ENCODE measurements around the gene MCM9. TPM values are rescaled to one million over a fixed set of nuclear protein-coding genes. Genes with fewer than 3 reads are reported as not detected.

The MCM9 gene
- total and polyA plus RNA-seq, 8 donors: 0.29 to 85.7 (median 8.2) TPM

DNA sequence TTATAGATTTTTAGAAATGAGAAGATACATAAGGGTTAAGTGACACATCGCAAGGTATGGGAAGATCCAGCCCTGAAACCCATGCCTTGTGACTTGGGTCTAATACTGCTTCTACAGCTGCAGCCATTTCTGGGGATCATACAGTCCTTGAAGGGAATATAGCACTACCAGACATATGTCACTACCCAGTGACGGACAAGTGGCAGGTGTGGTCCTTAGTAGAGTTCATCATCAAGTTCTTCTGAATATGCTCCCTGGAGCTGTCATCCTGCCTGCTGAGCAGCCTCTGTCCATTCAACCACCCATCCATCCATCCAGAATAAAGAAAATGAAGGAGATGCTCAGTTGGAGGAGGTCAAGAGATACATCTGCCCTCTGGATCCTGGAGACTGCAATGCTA, 159.6 kb downstream of the MCM9 start:
- DNase-seq: no peak
- H3K36me3 ChIP-seq: no peaks in the 10 kb centered on the region
- no peaks in the 10 kb centered on the region for H3K27me3 ChIP-seq
- WGBS, 5 donors: 92 to 100% (median 96%) methylated on average over 2 of the region's 2 CpGs
- TF ChIP-seq POLR2A (IDR thresholded peaks at IDR 0.05): no peak
- no peak for TF ChIP-seq POLR2AphosphoS5 (IDR thresholded peaks at IDR 0.05)
- TF ChIP-seq EP300 (IDR thresholded peaks at IDR 0.05): no peak
- TF ChIP-seq, protein P1, sequence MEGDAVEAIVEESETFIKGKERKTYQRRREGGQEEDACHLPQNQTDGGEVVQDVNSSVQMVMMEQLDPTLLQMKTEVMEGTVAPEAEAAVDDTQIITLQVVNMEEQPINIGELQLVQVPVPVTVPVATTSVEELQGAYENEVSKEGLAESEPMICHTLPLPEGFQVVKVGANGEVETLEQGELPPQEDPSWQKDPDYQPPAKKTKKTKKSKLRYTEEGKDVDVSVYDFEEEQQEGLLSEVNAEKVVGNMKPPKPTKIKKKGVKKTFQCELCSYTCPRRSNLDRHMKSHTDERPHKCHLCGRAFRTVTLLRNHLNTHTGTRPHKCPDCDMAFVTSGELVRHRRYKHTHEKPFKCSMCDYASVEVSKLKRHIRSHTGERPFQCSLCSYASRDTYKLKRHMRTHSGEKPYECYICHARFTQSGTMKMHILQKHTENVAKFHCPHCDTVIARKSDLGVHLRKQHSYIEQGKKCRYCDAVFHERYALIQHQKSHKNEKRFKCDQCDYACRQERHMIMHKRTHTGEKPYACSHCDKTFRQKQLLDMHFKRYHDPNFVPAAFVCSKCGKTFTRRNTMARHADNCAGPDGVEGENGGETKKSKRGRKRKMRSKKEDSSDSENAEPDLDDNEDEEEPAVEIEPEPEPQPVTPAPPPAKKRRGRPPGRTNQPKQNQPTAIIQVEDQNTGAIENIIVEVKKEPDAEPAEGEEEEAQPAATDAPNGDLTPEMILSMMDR (IDR thresholded peaks at IDR 0.05): no peak
- no peak overlapping the region for H3K27ac ChIP-seq
- intact Hi-C loops (cut with DNase I; ENCODE audit: low total_unique reads): loop anchor here (10.0 kb wide), 1 partner anchor 131 kb away; no protein-coding TSS in a partner anchor
- H3K9me3 ChIP-seq: no peaks in the 10 kb centered on the region
- H3K4me1 ChIP-seq: peaks cover 0 to 21% (median 8%) of the 10 kb centered on the region in 4 donors
- H3K4me3 ChIP-seq: no peak overlapping the region

DNA sequence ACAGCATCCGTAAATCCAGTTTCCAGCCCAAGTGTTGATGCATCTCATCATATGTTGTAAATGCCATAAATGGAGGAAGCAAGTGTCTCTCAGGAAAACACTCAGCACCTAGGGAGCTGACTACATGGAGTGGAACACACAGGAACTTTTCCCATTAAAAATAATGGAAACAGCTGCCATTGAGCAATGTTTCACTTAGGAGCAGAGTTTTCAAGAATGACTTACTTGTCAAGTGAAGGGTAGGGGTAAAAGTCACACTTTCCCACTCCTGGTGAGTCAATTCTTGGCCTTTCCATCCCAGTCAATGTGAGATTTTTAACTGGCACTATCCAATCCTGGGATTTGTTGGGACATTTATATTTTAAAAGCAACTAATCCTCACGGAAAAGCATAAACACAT, 160.4 kb downstream of the MCM9 start:
- no peaks in the 10 kb centered on the region for H3K36me3 ChIP-seq
- WGBS, 5 donors: 84 to 95% (median 91%) methylated on average over 2 of the region's 2 CpGs
- H3K27ac ChIP-seq: no peak overlapping the region
- peaks cover 0 to 24% (median 8%) of the 10 kb centered on the region in 4 donors for H3K4me1 ChIP-seq
- no peaks in the 10 kb centered on the region for H3K27me3 ChIP-seq
- H3K4me3 ChIP-seq: no peak overlapping the region
- DNase-seq: no peak
- H3K9me3 ChIP-seq: no peaks in the 10 kb centered on the region
- TF ChIP-seq POLR2A (IDR thresholded peaks at IDR 0.05) (no peak), POLR2AphosphoS5 (IDR thresholded peaks at IDR 0.05) (no peak), EP300 (IDR thresholded peaks at IDR 0.05) (no peak)
- TF ChIP-seq, protein P1 (IDR thresholded peaks at IDR 0.05): no peak
- intact Hi-C loops (cut with DNase I; ENCODE audit: low total_unique reads): loop anchor here (10.0 kb wide), 1 partner anchor 130 kb away; no protein-coding TSS in a partner anchor

DNA sequence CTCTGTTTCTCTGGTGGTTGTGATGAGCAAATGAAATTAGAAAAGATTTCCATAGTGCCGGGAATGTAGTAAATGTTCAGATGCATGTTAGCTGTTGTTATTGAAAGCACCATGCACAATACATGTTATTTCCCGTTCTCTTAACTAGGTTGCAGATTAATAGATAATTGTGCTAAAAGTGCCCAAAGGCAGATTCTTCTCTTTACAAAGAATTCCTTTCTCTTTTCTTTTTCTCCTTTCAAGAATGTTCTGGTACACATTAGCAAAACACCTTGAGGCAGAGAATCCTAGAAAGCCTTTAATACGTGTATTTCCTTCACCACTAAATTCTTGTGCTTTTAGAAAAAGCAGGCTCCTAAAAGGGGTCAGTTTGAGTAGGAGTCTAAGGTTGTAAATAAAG, 162.1 kb downstream of the MCM9 start:
- Histone ChIP-seq H3K27ac (no peak overlapping the region), H3K4me1 (peaks cover 0 to 24% (median 8%) of the 10 kb centered on the region in 4 donors), H3K27me3 (no peaks in the 10 kb centered on the region), H3K4me3 (no peak overlapping the region), H3K36me3 (no peaks in the 10 kb centered on the region), H3K9me3 (no peaks in the 10 kb centered on the region)
- intact Hi-C loops (cut with DNase I; ENCODE audit: low total_unique reads): loop anchor here (10.0 kb wide), 1 partner anchor 128 kb away; no protein-coding TSS in a partner anchor
- DNase-seq: no peak
- WGBS, 5 donors: 80 to 93% (median 87%) methylated on average over 3 of the region's 3 CpGs
- no peak for TF ChIP-seq POLR2AphosphoS5 (IDR thresholded peaks at IDR 0.05)
- TF ChIP-seq POLR2A (IDR thresholded peaks at IDR 0.05): no peak
- TF ChIP-seq, protein P1 (IDR thresholded peaks at IDR 0.05): no peak
- TF ChIP-seq EP300 (IDR thresholded peaks at IDR 0.05): no peak

DNA sequence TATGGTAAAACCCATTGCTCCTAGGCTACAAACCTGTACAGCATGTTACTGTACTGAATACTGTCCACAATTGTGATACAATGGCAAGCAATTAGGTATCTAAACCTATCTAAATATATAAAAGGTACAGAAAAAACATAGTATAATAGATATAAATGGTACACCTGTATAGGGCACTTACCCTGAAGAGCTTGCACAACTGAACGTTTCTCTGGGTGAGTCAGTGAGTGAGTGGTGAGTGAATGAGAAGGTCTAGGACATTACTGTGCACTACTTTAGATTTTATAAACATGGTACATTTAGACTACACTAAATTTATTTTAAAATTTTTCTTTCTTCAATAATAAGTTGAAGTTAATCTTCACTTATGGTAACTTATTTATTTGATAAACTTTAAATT, 163.7 kb downstream of the MCM9 start:
- Histone ChIP-seq H3K27ac (no peak overlapping the region), H3K27me3 (no peaks in the 10 kb centered on the region), H3K36me3 (no peaks in the 10 kb centered on the region), H3K4me1 (peaks cover 0 to 13% (median 1%) of the 10 kb centered on the region in 4 donors), H3K9me3 (no peaks in the 10 kb centered on the region), H3K4me3 (no peak overlapping the region)
- no peak for DNase-seq
- WGBS, 5 donors: 43 to 67% (median 46%) methylated on average over 1 of the region's 1 CpG
- intact Hi-C loops (cut with DNase I; ENCODE audit: low total_unique reads): loop anchor here (10.0 kb wide), 1 partner anchor 126 kb away; no protein-coding TSS in a partner anchor
- TF ChIP-seq POLR2A (IDR thresholded peaks at IDR 0.05) (no peak), POLR2AphosphoS5 (IDR thresholded peaks at IDR 0.05) (no peak), EP300 (IDR thresholded peaks at IDR 0.05) (no peak)
- TF ChIP-seq, protein P1 (IDR thresholded peaks at IDR 0.05): no peak
